Keratinocyte (primary cell): ENCODE results near the gene CREG2. TPM values are rescaled to one million over a fixed set of nuclear protein-coding genes. Genes with fewer than 3 reads are reported as not detected.
A peak's percentile ranks its signal among the peaks of the same experiment; 100 is the strongest.

Experiments
- DNase-seq: peaks from one replicate; pipeline ENCODE4 v3.0.0-alpha.2; 2011; ENCODE audit warnings: low read depth, missing footprints, low spot score
- FAIRE-seq: peaks from 2 replicates; lab custom pipeline; 2011; peaks lifted over from hg19 to GRCh38; lab: Jason Lieb, UNC
- H2AFZ ChIP-seq: 2 replicates; pipeline ENCODE4 v1.6.0; 2012; ENCODE audit warnings: low read length, control low read depth, inconsistent platforms; ENCODE audit not compliant: control insufficient read depth
- H3K27ac ChIP-seq: 2 replicates; pipeline ENCODE4 v1.5.1; 2011; ENCODE audit warnings: low read length; ENCODE audit not compliant: control insufficient read depth, insufficient read depth
- H3K27me3 ChIP-seq: 3 replicates; pipeline ENCODE4 v1.6.0; 2011; ENCODE audit warnings: low read length; ENCODE audit not compliant: control insufficient read depth, insufficient read depth; ENCODE audit errors: extremely low read depth
- H3K36me3 ChIP-seq, 2 experiments: 2 replicates in 1 of 2; 3 replicates in 1 of 2; pipeline ENCODE4 v1.5.1; 2011; ENCODE audit warnings: low read length in 2 of 2, mild to moderate bottlenecking in 1 of 2; ENCODE audit not compliant: control insufficient read depth in 2 of 2, insufficient read depth in 2 of 2; ENCODE audit errors: extremely low read depth in 1 of 2
- H3K4me1 ChIP-seq: 3 replicates; pipeline ENCODE4 v1.5.1; 2011; ENCODE audit warnings: low read length; ENCODE audit not compliant: control insufficient read depth, insufficient read depth; ENCODE audit errors: extremely low read depth
- H3K4me2 ChIP-seq: 3 replicates; pipeline ENCODE4 v1.6.0; 2011; ENCODE audit warnings: low read depth, low read length; ENCODE audit not compliant: control insufficient read depth, insufficient read depth; ENCODE audit errors: extremely low read depth
- H3K4me3 ChIP-seq, 3 experiments: fragments of 200-600 bp in 1 of 3; sonication (generic) in 1 of 3; 2 replicates in 2 of 3; 3 replicates in 1 of 3; pipeline ENCODE4 v1.5.1; 2011 to 2016; ENCODE audit warnings: low read length in 3 of 3, mild to moderate bottlenecking in 3 of 3, control low read depth in 2 of 3, inconsistent platforms in 1 of 3, low read depth in 1 of 3, mixed read lengths in 1 of 3, mixed run types in 1 of 3, moderate library complexity in 1 of 3; ENCODE audit not compliant: control insufficient read depth in 2 of 3, insufficient read depth in 2 of 3; ENCODE audit errors: extremely low read depth in 1 of 3
- H3K79me2 ChIP-seq: 2 replicates; pipeline ENCODE4 v1.6.0; 2012; ENCODE audit warnings: low read length; ENCODE audit not compliant: control insufficient read depth, insufficient read depth
- H3K9ac ChIP-seq: 3 replicates; pipeline ENCODE4 v1.6.0; 2011; ENCODE audit warnings: low read length; ENCODE audit not compliant: control insufficient read depth, insufficient read depth; ENCODE audit errors: extremely low read depth
- H3K9me1 ChIP-seq: 3 replicates; pipeline ENCODE4 v1.6.0; 2011; ENCODE audit warnings: low read length; ENCODE audit not compliant: control insufficient read depth, insufficient read depth; ENCODE audit errors: extremely low read depth
- H3K9me3 ChIP-seq: 2 replicates; pipeline ENCODE4 v1.5.1; 2012; ENCODE audit warnings: low read depth, low read length; ENCODE audit not compliant: control insufficient read depth
- H4K20me1 ChIP-seq: 3 replicates; pipeline ENCODE4 v1.6.0; 2011; ENCODE audit warnings: low read length; ENCODE audit not compliant: control insufficient read depth, insufficient read depth; ENCODE audit errors: extremely low read depth
- CTCF ChIP-seq, 3 experiments: IDR thresholded peaks in 1 of 3; conservative IDR thresholded peaks in 1 of 3; optimal IDR thresholded peaks in 1 of 3; 2 replicates in 2 of 3; 3 replicates in 1 of 3; pipeline versions ENCODE3 to v1.5.1; 2011; ENCODE audit warnings: low read length in 3 of 3, mild to moderate bottlenecking in 3 of 3, moderate library complexity in 2 of 3, control low read depth in 1 of 3, inconsistent platforms in 1 of 3; ENCODE audit not compliant: insufficient read depth in 2 of 3; ENCODE audit errors: extremely low read depth in 1 of 3
- EZH2 ChIP-seq: IDR thresholded peaks from one replicate; pipeline ENCODE4 v1.6.1; 2012; ENCODE audit warnings: inconsistent platforms, mild to moderate bottlenecking, low read length, moderate library complexity
- dilution Hi-C: fragments of 300-500 bp; cut with MboI; formaldehyde crosslinking; loops from one replicate; pipeline ENCODE4 v1.7.0; 2020; ENCODE audit warnings: low sequenced_read_pairs; ENCODE audit not compliant: extremely low pct_ligation_motif_present
- polyA plus RNA-seq, 5 experiments: library from polyadenylated mRNA; depleted of rRNA in 3 of 5; stranded (reverse) in 3 of 5; stranded (forward) in 1 of 5; unstranded in 1 of 5; fragments of >200 nt; gene quantifications; 1 replicate in 1 of 5; 2 replicates in 3 of 5; 3 replicates in 1 of 5; pipeline versions ENCODE4 v1.2.1 to v1.2.3, GENCODE V29; 2011 to 2012; ENCODE audit warnings: missing spikeins in 2 of 5, low read depth in 1 of 5, low replicate concordance in 1 of 5

Gene CREG2
- polyA plus RNA-seq, 1 donor (not counting 4 experiments of a cell fraction or from before 2014, with no cell fraction given) = 1.7 TPM

GRCh38 chr2:101426822-101427221 is 39.5 kb upstream of the CREG2 start:
- no peak for TF ChIP-seq EZH2
- no peak for TF ChIP-seq CTCF (optimal IDR thresholded peaks at IDR 0.05 in 1 of 3, IDR thresholded peaks at IDR 0.05 in 1 of 3, conservative IDR thresholded peaks at IDR 0.05 in 1 of 3; ENCODE audit: extremely low read depth in 1 of 3, insufficient read depth in 2 of 3, low read length in 3 of 3)
- H3K9me1 ChIP-seq = no peaks in the 10 kb centered on the region
- H2AFZ ChIP-seq = no peak overlapping the region
- H3K4me3 ChIP-seq = no peak overlapping the region
- H3K36me3 ChIP-seq = no peaks in the 10 kb centered on the region
- FAIRE-seq = no peak
- no peaks in the 10 kb centered on the region for H3K4me1 ChIP-seq
- no peak for DNase-seq
- no peak overlapping the region for H3K4me2 ChIP-seq
- no peaks in the 10 kb centered on the region for H3K9me3 ChIP-seq
- dilution Hi-C loops = no loop called here
- no peaks in the 10 kb centered on the region for H4K20me1 ChIP-seq
- no peaks in the 10 kb centered on the region for H3K27me3 ChIP-seq
- no peak overlapping the region for H3K9ac ChIP-seq
- no peaks in the 10 kb centered on the region for H3K79me2 ChIP-seq
- H3K27ac ChIP-seq = no peak overlapping the region

GRCh38 chr2:101420623-101421022 is 33.3 kb upstream of the CREG2 start:
- no peak for FAIRE-seq

GRCh38 chr2:101419096-101419663 is 31.9 kb upstream of the CREG2 start:
- DNase-seq = no peak
- no peak overlapping the region for H3K4me2 ChIP-seq
- no peaks in the 10 kb centered on the region for H4K20me1 ChIP-seq
- dilution Hi-C loops = no loop called here
- H3K27me3 ChIP-seq = no peaks in the 10 kb centered on the region
- H3K79me2 ChIP-seq = no peaks in the 10 kb centered on the region
- H3K27ac ChIP-seq = no peak overlapping the region
- no peak overlapping the region for H3K4me3 ChIP-seq
- no peak overlapping the region for H3K9ac ChIP-seq
- H2AFZ ChIP-seq = no peak overlapping the region
- H3K36me3 ChIP-seq = no peaks in the 10 kb centered on the region
- no peaks in the 10 kb centered on the region for H3K9me1 ChIP-seq
- peak; percentile 69 to 76 (median 70) for TF ChIP-seq CTCF (optimal IDR thresholded peaks at IDR 0.05 in 1 of 3, IDR thresholded peaks at IDR 0.05 in 1 of 3, conservative IDR thresholded peaks at IDR 0.05 in 1 of 3; ENCODE audit: extremely low read depth in 1 of 3, insufficient read depth in 2 of 3, low read length in 3 of 3)
- no peak for TF ChIP-seq EZH2
- no peaks in the 10 kb centered on the region for H3K9me3 ChIP-seq
- H3K4me1 ChIP-seq = no peaks in the 10 kb centered on the region
- FAIRE-seq = peak; percentile 86

More at GRCh38 chr2:101420623-101421022, 33.3 kb upstream of the CREG2 start:
- DNase-seq = no peak
- Histone ChIP-seq H3K9me1 (no peaks in the 10 kb centered on the region), H3K36me3 (no peaks in the 10 kb centered on the region), H3K4me3 (no peak overlapping the region), H3K27me3 (no peaks in the 10 kb centered on the region), H3K4me1 (no peaks in the 10 kb centered on the region), H3K4me2 (no peak overlapping the region), H2AFZ (no peak overlapping the region), H4K20me1 (no peaks in the 10 kb centered on the region), H3K27ac (no peak overlapping the region), H3K79me2 (no peaks in the 10 kb centered on the region), H3K9ac (no peak overlapping the region), H3K9me3 (no peaks in the 10 kb centered on the region)
- dilution Hi-C loops = no loop called here
- no peak for TF ChIP-seq EZH2
